Measurements from ENCODE around the gene SMIM44. TPM values are rescaled to one million over a fixed set of nuclear protein-coding genes. Genes with fewer than 3 reads are reported as not detected.

Gene SMIM44
- total RNA-seq, 1 donor from 2014 or later = not detected

- Histone ChIP-seq H3K4me1 (ENCODE audit: control insufficient read depth in 3 of 3, insufficient read depth in 3 of 3, low read length in 3 of 3) (peaks cover 7 to 15% (median 11%) of the 10 kb centered on the region in 3 donors), H3K27ac (ENCODE audit: low read depth, low read length) (no peak overlapping the region), H3K27me3 (ENCODE audit: control insufficient read depth in 3 of 3, insufficient read depth in 3 of 3, low read length in 3 of 3) (peaks cover 0 to 7% (median 5%) of the 10 kb centered on the region in 3 donors), H3K4me3 (ENCODE audit: low read length in 3 of 3) (no peak overlapping the region), H3K9me3 (ENCODE audit: control insufficient read depth in 3 of 3, low read length in 3 of 3) (no peaks in the 10 kb centered on the region), H3K36me3 (ENCODE audit: control insufficient read depth in 3 of 3, insufficient read depth in 3 of 3, low read length in 3 of 3) (no peaks in the 10 kb centered on the region), H3K9ac (ENCODE audit: low read depth in 1 of 3, low read length in 3 of 3) (no peak overlapping the region)
Observed at GRCh38 chr19:3469638-3470499, 13.4 kb downstream of the SMIM44 start.

DNA sequence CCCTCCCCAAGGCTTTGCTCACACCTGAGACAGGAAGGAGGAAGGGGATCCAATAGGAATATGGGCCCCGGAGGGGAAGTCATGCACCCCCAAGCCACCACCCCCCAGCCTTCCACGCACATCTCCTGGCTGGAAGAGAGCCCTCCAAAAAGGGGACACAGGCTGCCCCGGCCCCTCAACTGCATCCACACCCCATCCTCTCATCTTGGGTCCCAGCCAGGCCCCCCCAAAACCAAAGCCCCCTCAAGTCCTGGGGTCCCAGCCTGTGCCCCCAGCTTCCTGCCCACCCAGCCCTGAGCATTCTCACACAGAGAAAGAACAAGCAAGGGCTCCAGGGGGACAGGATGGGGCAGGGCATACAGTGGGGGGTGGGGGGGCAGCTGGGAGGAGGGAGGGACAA is 15.0 kb downstream of the SMIM44 start:
- peaks cover 7 to 15% (median 11%) of the 10 kb centered on the region in 3 donors for H3K4me1 ChIP-seq (ENCODE audit: control insufficient read depth in 3 of 3, insufficient read depth in 3 of 3, low read length in 3 of 3)
- H3K36me3 ChIP-seq (ENCODE audit: control insufficient read depth in 3 of 3, insufficient read depth in 3 of 3, low read length in 3 of 3) = peaks cover 0 to 1% (median 0%) of the 10 kb centered on the region in 3 donors
- H3K9ac ChIP-seq (ENCODE audit: low read depth in 1 of 3, low read length in 3 of 3) = no peak overlapping the region
- H3K27me3 ChIP-seq (ENCODE audit: control insufficient read depth in 3 of 3, insufficient read depth in 3 of 3, low read length in 3 of 3) = no peaks in the 10 kb centered on the region
- H3K9me3 ChIP-seq (ENCODE audit: control insufficient read depth in 3 of 3, low read length in 3 of 3) = no peaks in the 10 kb centered on the region
- H3K4me3 ChIP-seq (ENCODE audit: low read length in 3 of 3) = no peak overlapping the region
- H3K27ac ChIP-seq (ENCODE audit: low read depth, low read length) = no peak overlapping the region

DNA sequence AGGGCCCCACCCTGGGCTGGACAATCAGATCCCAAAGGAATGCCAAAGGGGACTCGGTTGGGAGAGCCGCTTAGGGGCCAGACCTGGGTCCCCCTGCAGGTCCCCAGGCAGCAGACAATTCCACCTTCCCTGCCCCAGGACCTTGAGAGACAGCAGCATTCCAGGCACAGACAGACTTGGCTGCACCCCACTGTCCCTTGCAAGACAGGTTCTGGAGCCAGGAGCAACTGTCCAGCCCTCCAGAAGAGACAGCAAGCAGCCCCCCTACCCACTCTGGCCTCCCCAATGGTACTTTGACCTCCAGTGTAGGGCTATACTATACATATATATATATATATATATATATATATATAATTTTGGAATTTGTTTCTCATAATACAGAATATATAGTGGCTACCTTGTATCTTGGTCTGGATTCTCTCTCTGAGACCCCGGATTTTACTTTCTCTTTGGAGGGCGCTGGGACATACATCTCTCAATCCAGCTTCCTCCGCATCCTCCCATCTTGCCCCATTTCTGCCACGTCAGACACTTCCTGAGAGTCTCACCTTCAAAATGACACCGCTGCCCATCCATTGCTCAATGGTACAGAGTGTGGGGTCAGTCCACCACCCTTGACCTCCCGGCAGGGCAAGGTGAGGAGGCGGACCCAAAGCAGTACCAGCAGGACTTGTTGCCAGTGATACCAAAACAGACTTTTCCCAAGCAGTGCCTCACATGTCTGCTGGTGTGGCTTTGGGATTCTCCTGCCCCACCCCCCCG is 15.6 kb downstream of the SMIM44 start:
- Histone ChIP-seq H3K9me3 (ENCODE audit: control insufficient read depth in 3 of 3, low read length in 3 of 3) (no peaks in the 10 kb centered on the region), H3K4me1 (ENCODE audit: control insufficient read depth in 3 of 3, insufficient read depth in 3 of 3, low read length in 3 of 3) (peaks cover 7 to 15% (median 10%) of the 10 kb centered on the region in 3 donors), H3K27me3 (ENCODE audit: control insufficient read depth in 3 of 3, insufficient read depth in 3 of 3, low read length in 3 of 3) (no peaks in the 10 kb centered on the region), H3K36me3 (ENCODE audit: control insufficient read depth in 3 of 3, insufficient read depth in 3 of 3, low read length in 3 of 3) (peaks cover under 1 to 2% (median 1%) of the 10 kb centered on the region in 3 donors), H3K9ac (ENCODE audit: low read depth in 1 of 3, low read length in 3 of 3) (no peak overlapping the region), H3K27ac (ENCODE audit: low read depth, low read length) (no peak overlapping the region), H3K4me3 (ENCODE audit: low read length in 3 of 3) (no peak overlapping the region)

GRCh38 chr19:3466635-3467034 is 16.6 kb downstream of the SMIM44 start:
- H3K9ac ChIP-seq (ENCODE audit: low read depth in 1 of 3, low read length in 3 of 3) = no peak overlapping the region
- H3K36me3 ChIP-seq (ENCODE audit: control insufficient read depth in 3 of 3, insufficient read depth in 3 of 3, low read length in 3 of 3) = peaks cover 2 to 5% (median 5%) of the 10 kb centered on the region in 3 donors
- no peak overlapping the region for H3K27ac ChIP-seq (ENCODE audit: low read depth, low read length)
- no peaks in the 10 kb centered on the region for H3K27me3 ChIP-seq (ENCODE audit: control insufficient read depth in 3 of 3, insufficient read depth in 3 of 3, low read length in 3 of 3)
- H3K4me1 ChIP-seq (ENCODE audit: control insufficient read depth in 3 of 3, insufficient read depth in 3 of 3, low read length in 3 of 3) = peaks cover 2 to 9% (median 4%) of the 10 kb centered on the region in 3 donors
- no peak overlapping the region for H3K4me3 ChIP-seq (ENCODE audit: low read length in 3 of 3)
- H3K9me3 ChIP-seq (ENCODE audit: control insufficient read depth in 3 of 3, low read length in 3 of 3) = no peaks in the 10 kb centered on the region

GRCh38 chr19:3465552-3465951 is 17.7 kb downstream of the SMIM44 start:
- Histone ChIP-seq H3K27ac (ENCODE audit: low read depth, low read length) (no peak overlapping the region), H3K4me1 (ENCODE audit: control insufficient read depth in 3 of 3, insufficient read depth in 3 of 3, low read length in 3 of 3) (peaks cover 2 to 9% (median 4%) of the 10 kb centered on the region in 3 donors), H3K9ac (ENCODE audit: low read depth in 1 of 3, low read length in 3 of 3) (peak overlapping the region in 1 of 3 donors; percentile 25)

GRCh38 chr19:3464587-3465235 is 18.5 kb downstream of the SMIM44 start:
- no peak overlapping the region for H3K9ac ChIP-seq (ENCODE audit: low read depth in 1 of 3, low read length in 3 of 3)
- H3K27ac ChIP-seq (ENCODE audit: low read depth, low read length) = no peak overlapping the region
- H3K4me3 ChIP-seq (ENCODE audit: low read length in 3 of 3) = no peak overlapping the region
- peaks cover 4 to 8% (median 5%) of the 10 kb centered on the region in 3 donors for H3K36me3 ChIP-seq (ENCODE audit: control insufficient read depth in 3 of 3, insufficient read depth in 3 of 3, low read length in 3 of 3)
- H3K27me3 ChIP-seq (ENCODE audit: control insufficient read depth in 3 of 3, insufficient read depth in 3 of 3, low read length in 3 of 3) = no peaks in the 10 kb centered on the region
- H3K9me3 ChIP-seq (ENCODE audit: control insufficient read depth in 3 of 3, low read length in 3 of 3) = no peaks in the 10 kb centered on the region
- H3K4me1 ChIP-seq (ENCODE audit: control insufficient read depth in 3 of 3, insufficient read depth in 3 of 3, low read length in 3 of 3) = peaks cover 7 to 13% (median 7%) of the 10 kb centered on the region in 3 donors

More at GRCh38 chr19:3465552-3465951, 17.7 kb downstream of the SMIM44 start:
- H3K27me3 ChIP-seq (ENCODE audit: control insufficient read depth in 3 of 3, insufficient read depth in 3 of 3, low read length in 3 of 3) = no peaks in the 10 kb centered on the region
- no peaks in the 10 kb centered on the region for H3K9me3 ChIP-seq (ENCODE audit: control insufficient read depth in 3 of 3, low read length in 3 of 3)
- peaks cover 4 to 5% (median 5%) of the 10 kb centered on the region in 3 donors for H3K36me3 ChIP-seq (ENCODE audit: control insufficient read depth in 3 of 3, insufficient read depth in 3 of 3, low read length in 3 of 3)
- H3K4me3 ChIP-seq (ENCODE audit: low read length in 3 of 3) = no peak overlapping the region

GRCh38 chr19:3463714-3464586 is 19.3 kb downstream of the SMIM44 start:
- Histone ChIP-seq H3K27me3 (ENCODE audit: control insufficient read depth in 3 of 3, insufficient read depth in 3 of 3, low read length in 3 of 3) (no peaks in the 10 kb centered on the region), H3K27ac (ENCODE audit: low read depth, low read length) (no peak overlapping the region), H3K4me3 (ENCODE audit: low read length in 3 of 3) (no peak overlapping the region), H3K4me1 (ENCODE audit: control insufficient read depth in 3 of 3, insufficient read depth in 3 of 3, low read length in 3 of 3) (peaks cover 12 to 19% (median 14%) of the 10 kb centered on the region in 3 donors), H3K9me3 (ENCODE audit: control insufficient read depth in 3 of 3, low read length in 3 of 3) (no peaks in the 10 kb centered on the region), H3K9ac (ENCODE audit: low read depth in 1 of 3, low read length in 3 of 3) (no peak overlapping the region), H3K36me3 (ENCODE audit: control insufficient read depth in 3 of 3, insufficient read depth in 3 of 3, low read length in 3 of 3) (peaks cover 4 to 8% (median 5%) of the 10 kb centered on the region in 3 donors)

DNA sequence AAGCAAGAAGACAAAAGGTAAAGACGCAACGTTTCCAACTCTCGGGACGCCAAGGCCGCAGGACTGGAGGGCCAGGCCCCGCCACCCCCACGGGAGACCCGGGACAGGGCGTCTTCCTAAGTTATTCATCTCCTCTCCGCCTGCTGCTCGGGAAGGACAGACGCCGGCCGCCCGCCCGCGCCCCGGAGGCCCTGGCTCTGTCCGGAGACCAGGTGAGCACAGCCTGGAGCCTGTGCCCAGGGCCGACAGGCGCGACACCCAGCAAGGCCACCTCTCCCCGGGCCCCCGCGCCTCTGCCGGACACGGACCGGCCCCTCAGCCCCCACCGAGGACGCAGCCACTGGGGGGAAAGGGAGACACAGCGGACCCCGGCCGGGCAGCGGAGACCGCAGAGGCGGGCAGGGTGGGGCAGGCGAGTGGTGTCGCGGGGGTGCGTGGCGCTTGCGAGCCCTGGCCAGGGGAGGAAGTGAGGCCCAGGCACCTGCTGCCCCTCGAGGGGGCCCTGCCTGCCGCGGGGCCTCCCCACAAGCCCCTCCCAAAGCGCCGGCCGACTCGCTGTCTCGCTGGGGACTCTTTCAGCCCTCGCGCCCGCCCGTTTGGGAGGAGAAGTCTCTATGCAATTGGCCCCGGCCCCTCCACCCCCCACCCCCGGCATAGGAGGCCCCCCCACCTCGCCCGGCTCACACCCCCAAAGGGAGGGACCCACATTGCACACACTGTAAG is 20.1 kb downstream of the SMIM44 start:
- Histone ChIP-seq H3K36me3 (ENCODE audit: control insufficient read depth in 3 of 3, insufficient read depth in 3 of 3, low read length in 3 of 3) (peaks cover 5 to 8% (median 7%) of the 10 kb centered on the region in 3 donors), H3K9ac (ENCODE audit: low read depth in 1 of 3, low read length in 3 of 3) (no peak overlapping the region), H3K9me3 (ENCODE audit: control insufficient read depth in 3 of 3, low read length in 3 of 3) (no peaks in the 10 kb centered on the region), H3K27me3 (ENCODE audit: control insufficient read depth in 3 of 3, insufficient read depth in 3 of 3, low read length in 3 of 3) (no peaks in the 10 kb centered on the region), H3K4me3 (ENCODE audit: low read length in 3 of 3) (no peak overlapping the region), H3K27ac (ENCODE audit: low read depth, low read length) (no peak overlapping the region), H3K4me1 (ENCODE audit: control insufficient read depth in 3 of 3, insufficient read depth in 3 of 3, low read length in 3 of 3) (peaks cover 16 to 27% (median 18%) of the 10 kb centered on the region in 3 donors)

Measured in skeletal muscle tissue (tissue), 4 donors.